Gastrocnemius medialis (tissue), 4 donors: Measurements from ENCODE around the gene KCNH3. TPM values are rescaled to one million over a fixed set of nuclear protein-coding genes. Genes with fewer than 3 reads are reported as not detected.

Source experiments
- ATAC-seq, 2 donors: fragments of 150-250 bp; one replicate each; pipeline ENCODE4 v1.9.1; 2016
- DNase-seq, 2 donors: peaks; one replicate each; pipeline ENCODE4 v3.0.0-alpha.2; 2019
- H3K27ac ChIP-seq, 4 donors: fragments of 200-600 bp; sonication (generic); 1 replicate in 1 of 4; 2 replicates in 3 of 4; pipeline ENCODE4 v1.5.1; 2016 to 2018; ENCODE audit warnings: mild to moderate bottlenecking in 2 of 4, moderate library complexity in 1 of 4
- H3K27me3 ChIP-seq, 3 donors: fragments of 200-600 bp; sonication (generic) in 2 of 3; 1 replicate in 1 of 3; 2 replicates in 2 of 3; pipeline versions ENCODE4 v1.5.1 to v1.6.0; 2016 to 2019; ENCODE audit warnings: mild to moderate bottlenecking in 1 of 3, moderate library complexity in 1 of 3
- H3K36me3 ChIP-seq, 2 donors: fragments of 200-600 bp; sonication (generic) in 1 of 2; one replicate each; pipeline ENCODE4 v1.5.1; 2017 to 2018
- H3K4me1 ChIP-seq, 2 donors: fragments of 200-600 bp; sonication (generic) in 1 of 2; one replicate each; pipeline ENCODE4 v1.5.1; 2016 to 2017; ENCODE audit warnings: mild to moderate bottlenecking in 2 of 2
- H3K4me3 ChIP-seq, 4 donors: fragments of 200-600 bp; sonication (generic) in 3 of 4; 1 replicate in 1 of 4; 2 replicates in 3 of 4; pipeline ENCODE4 v1.5.1; 2016 to 2019; ENCODE audit warnings: mild to moderate bottlenecking in 2 of 4
- H3K9me3 ChIP-seq, 3 donors: fragments of 200-600 bp; sonication (generic) in 2 of 3; 1 replicate in 1 of 3; 2 replicates in 2 of 3; pipeline ENCODE4 v1.5.1; 2016 to 2019
- POLR2A ChIP-seq, 2 donors: fragments of 450-650 bp; IDR thresholded peaks; one replicate each; pipeline ENCODE4 v1.6.1; 2017; ENCODE audit warnings: antibody characterized with exemption in 2 of 2, mild to moderate bottlenecking in 2 of 2, moderate library complexity in 2 of 2
- in situ Hi-C, 4 donors: fragments of 200-750 bp; cut with MboI; loops; one replicate each; pipeline versions ENCODE4 v1.15.0 to v1.8.0; 2017; ENCODE audit warnings: low sequenced_read_pairs in 4 of 4
- intact Hi-C: fragments of 100-400 bp; cut with DNase I; formaldehyde crosslinking; loops from one replicate; pipeline ENCODE4 v1.15.1; 2023; ENCODE audit warnings: low total_unique reads
- total RNA-seq, 4 donors: library from RNA; depleted of rRNA; stranded (reverse); fragments of >200 nt; gene quantifications; one replicate each; pipeline versions ENCODE4 v1.1.0 to v1.2.3, GENCODE V29; 2016
- TF ChIP-seq, protein P1 (sequence below), 5 experiments: fragments of 450-650 bp in 3 of 5; fragments of 200-600 bp in 2 of 5; sonication (generic) in 2 of 5; IDR thresholded peaks in 4 of 5; conservative IDR thresholded peaks in 1 of 5; 1 replicate in 4 of 5; 2 replicates in 1 of 5; pipeline ENCODE4 v1.5.1; 2016 to 2019; ENCODE audit warnings: antibody characterized with exemption in 5 of 5, mild to moderate bottlenecking in 3 of 5, moderate library complexity in 3 of 5

The KCNH3 gene
- total RNA-seq, 4 donors from 2014 or later: not detected

DNA sequence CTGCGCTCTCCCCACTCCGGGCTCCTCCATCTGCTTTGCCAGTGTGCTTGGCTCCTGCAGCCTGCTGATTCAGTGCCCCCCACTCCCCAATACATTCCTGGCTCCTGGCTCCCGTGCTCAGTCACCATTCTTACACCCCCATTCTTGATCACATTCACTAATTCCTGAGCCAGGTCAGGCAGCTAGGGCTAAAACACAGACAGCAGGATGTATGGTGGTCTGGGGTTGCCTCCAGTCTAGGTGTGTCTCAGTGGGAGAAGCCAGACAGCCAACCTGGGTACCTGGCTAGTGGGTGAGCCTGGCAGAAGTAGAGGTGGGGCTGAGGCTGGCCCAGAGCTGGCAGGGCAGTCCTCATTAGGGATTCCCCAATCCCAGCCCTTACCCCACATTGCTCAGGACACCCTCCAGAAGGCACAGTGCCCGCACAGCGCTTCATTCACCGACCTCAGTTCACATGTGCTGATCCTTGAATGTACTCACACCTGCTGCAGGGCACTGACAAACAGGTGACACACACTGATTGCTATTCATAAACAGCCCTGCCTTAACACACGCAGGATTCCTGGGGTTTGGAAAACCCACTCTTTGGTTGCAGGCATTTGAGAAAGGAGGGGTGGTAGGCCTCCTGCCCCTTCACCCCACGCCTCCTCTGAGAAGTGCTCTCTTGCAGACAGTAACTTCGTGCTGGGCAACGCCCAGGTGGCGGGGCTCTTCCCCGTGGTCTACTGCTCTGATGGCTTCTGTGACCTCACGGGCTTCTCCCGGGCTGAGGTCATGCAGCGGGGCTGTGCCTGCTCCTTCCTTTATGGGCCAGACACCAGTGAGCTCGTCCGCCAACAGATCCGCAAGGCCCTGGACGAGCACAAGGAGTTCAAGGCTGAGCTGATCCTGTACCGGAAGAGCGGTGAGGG is 1.7 kb downstream of the KCNH3 start:
- DNase-seq (no peak), ATAC-seq (no peak)
- no peaks in the 10 kb centered on the region for H3K9me3 ChIP-seq
- in situ Hi-C loops: no loop called here
- H3K36me3 ChIP-seq: no peaks in the 10 kb centered on the region
- H3K4me1 ChIP-seq: peaks cover 8 to 14% of the 10 kb centered on the region in 2 donors
- intact Hi-C loops: no loop called here
- TF ChIP-seq, protein P1, sequence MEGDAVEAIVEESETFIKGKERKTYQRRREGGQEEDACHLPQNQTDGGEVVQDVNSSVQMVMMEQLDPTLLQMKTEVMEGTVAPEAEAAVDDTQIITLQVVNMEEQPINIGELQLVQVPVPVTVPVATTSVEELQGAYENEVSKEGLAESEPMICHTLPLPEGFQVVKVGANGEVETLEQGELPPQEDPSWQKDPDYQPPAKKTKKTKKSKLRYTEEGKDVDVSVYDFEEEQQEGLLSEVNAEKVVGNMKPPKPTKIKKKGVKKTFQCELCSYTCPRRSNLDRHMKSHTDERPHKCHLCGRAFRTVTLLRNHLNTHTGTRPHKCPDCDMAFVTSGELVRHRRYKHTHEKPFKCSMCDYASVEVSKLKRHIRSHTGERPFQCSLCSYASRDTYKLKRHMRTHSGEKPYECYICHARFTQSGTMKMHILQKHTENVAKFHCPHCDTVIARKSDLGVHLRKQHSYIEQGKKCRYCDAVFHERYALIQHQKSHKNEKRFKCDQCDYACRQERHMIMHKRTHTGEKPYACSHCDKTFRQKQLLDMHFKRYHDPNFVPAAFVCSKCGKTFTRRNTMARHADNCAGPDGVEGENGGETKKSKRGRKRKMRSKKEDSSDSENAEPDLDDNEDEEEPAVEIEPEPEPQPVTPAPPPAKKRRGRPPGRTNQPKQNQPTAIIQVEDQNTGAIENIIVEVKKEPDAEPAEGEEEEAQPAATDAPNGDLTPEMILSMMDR (IDR thresholded peaks at IDR 0.05 in 4 of 5, conservative IDR thresholded peaks at IDR 0.05 in 1 of 5): no peak
- TF ChIP-seq POLR2A (IDR thresholded peaks at IDR 0.05): no peak
- H3K27ac ChIP-seq: no peak overlapping the region
- H3K4me3 ChIP-seq: no peak overlapping the region
- peaks cover 28 to 35% (median 35%) of the 10 kb centered on the region in 3 donors for H3K27me3 ChIP-seq

GRCh38 chr12:49541140-49541861 is 2.5 kb downstream of the KCNH3 start:
- Histone ChIP-seq H3K4me1 (peaks cover 8 to 14% of the 10 kb centered on the region in 2 donors), H3K27ac (no peak overlapping the region), H3K4me3 (no peak overlapping the region), H3K36me3 (no peaks in the 10 kb centered on the region), H3K27me3 (peaks cover 28 to 37% (median 32%) of the 10 kb centered on the region in 3 donors), H3K9me3 (no peaks in the 10 kb centered on the region)
- ATAC-seq: no peak
- intact Hi-C loops: no loop called here
- no peak for TF ChIP-seq POLR2A (IDR thresholded peaks at IDR 0.05)
- TF ChIP-seq, protein P1 (IDR thresholded peaks at IDR 0.05 in 4 of 5, conservative IDR thresholded peaks at IDR 0.05 in 1 of 5): no peak
- no peak for DNase-seq
- in situ Hi-C loops: no loop called here

GRCh38 chr12:49541911-49542505 is 3.2 kb downstream of the KCNH3 start:
- TF ChIP-seq, protein P1 (IDR thresholded peaks at IDR 0.05 in 4 of 5, conservative IDR thresholded peaks at IDR 0.05 in 1 of 5): no peak
- no peak for TF ChIP-seq POLR2A (IDR thresholded peaks at IDR 0.05)
- Histone ChIP-seq H3K9me3 (no peaks in the 10 kb centered on the region), H3K4me3 (no peak overlapping the region), H3K27me3 (peaks cover 24 to 35% (median 30%) of the 10 kb centered on the region in 3 donors), H3K4me1 (peaks cover 8 to 14% of the 10 kb centered on the region in 2 donors), H3K27ac (no peak overlapping the region), H3K36me3 (no peaks in the 10 kb centered on the region)
- ATAC-seq (no peak), DNase-seq (no peak)
- in situ Hi-C loops: no loop called here
- intact Hi-C loops: no loop called here

DNA sequence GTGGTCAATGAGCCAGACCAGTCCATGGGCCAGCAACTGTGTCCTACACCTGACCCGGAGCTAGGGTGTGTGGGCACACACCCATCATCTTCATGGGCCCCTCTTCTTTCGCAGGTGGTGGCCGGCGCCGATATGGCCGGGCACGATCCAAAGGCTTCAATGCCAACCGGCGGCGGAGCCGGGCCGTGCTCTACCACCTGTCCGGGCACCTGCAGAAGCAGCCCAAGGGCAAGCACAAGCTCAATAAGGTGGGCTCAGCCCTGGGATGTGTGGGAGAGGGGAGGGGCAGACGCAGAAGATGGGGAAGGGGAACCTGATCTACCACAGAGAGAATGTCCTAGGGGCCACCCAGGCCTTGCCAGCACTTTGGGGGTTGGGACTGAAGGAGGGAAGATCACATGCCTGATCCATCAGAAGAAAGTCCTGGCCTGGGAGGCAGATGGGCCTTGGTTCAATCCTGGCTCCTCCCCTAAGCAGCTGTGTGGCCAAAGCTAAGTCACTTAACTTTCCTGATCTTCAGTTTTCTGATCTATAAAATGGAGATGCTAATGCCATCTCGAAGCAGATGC is 3.8 kb downstream of the KCNH3 start:
- no peaks in the 10 kb centered on the region for H3K9me3 ChIP-seq
- in situ Hi-C loops: no loop called here
- DNase-seq (no peak), ATAC-seq (no peak)
- peaks cover 17 to 28% (median 24%) of the 10 kb centered on the region in 3 donors for H3K27me3 ChIP-seq
- intact Hi-C loops: no loop called here
- H3K27ac ChIP-seq: no peak overlapping the region
- H3K4me3 ChIP-seq: no peak overlapping the region
- peaks cover 4 to 10% of the 10 kb centered on the region in 2 donors for H3K4me1 ChIP-seq
- H3K36me3 ChIP-seq: no peaks in the 10 kb centered on the region
- no peak for TF ChIP-seq POLR2A (IDR thresholded peaks at IDR 0.05)
- TF ChIP-seq, protein P1 (IDR thresholded peaks at IDR 0.05 in 4 of 5, conservative IDR thresholded peaks at IDR 0.05 in 1 of 5): no peak
